Adrenal gland (tissue), 12 donors: Measurements from ENCODE around the gene SPRR4. TPM values are rescaled to one million over a fixed set of nuclear protein-coding genes. Genes with fewer than 3 reads are reported as not detected.

Experiments used
- DNase-seq, 7 donors: peaks; one replicate each; pipeline ENCODE4 v3.0.0-alpha.2; 2019 to 2020
- H3K27ac ChIP-seq, 5 donors: fragments of 200-600 bp; sonication (generic) in 4 of 5; 1 replicate in 3 of 5; 2 replicates in 2 of 5; pipeline versions ENCODE4 v1.5.1 to v1.8.0; 2016 to 2020; ENCODE audit warnings: mild to moderate bottlenecking in 1 of 5
- H3K27me3 ChIP-seq: fragments of 200-600 bp; 2 replicates; pipeline ENCODE4 v1.8.0; 2021
- H3K36me3 ChIP-seq, 2 donors: fragments of 200-600 bp; replicated peaks in 1 of 2; 1 replicate in 1 of 2; 2 replicates in 1 of 2; pipeline versions ENCODE4 v1.5.1 to v1.8.0; 2018 to 2022
- H3K4me1 ChIP-seq, 2 donors: fragments of 200-600 bp; replicated peaks in 1 of 2; 1 replicate in 1 of 2; 2 replicates in 1 of 2; pipeline versions ENCODE4 v1.5.1 to v1.8.0; 2018 to 2021
- H3K4me3 ChIP-seq, 4 donors: fragments of 200-600 bp; sonication (generic) in 3 of 4; one replicate each; pipeline ENCODE4 v1.5.1; 2016 to 2018
- H3K9me3 ChIP-seq, 3 donors: fragments of 200-600 bp; sonication (generic) in 1 of 3; replicated peaks in 1 of 3; 1 replicate in 2 of 3; 2 replicates in 1 of 3; pipeline versions ENCODE4 v1.5.1 to v1.8.0; 2016 to 2021
- CTCF ChIP-seq, 6 experiments: fragments of 450-650 bp in 4 of 6; fragments of 200-600 bp in 2 of 6; sonication (generic) in 1 of 6; IDR thresholded peaks; 1 replicate in 5 of 6; 2 replicates in 1 of 6; pipeline versions ENCODE4 v1.5.1 to v1.8.0; 2016 to 2021; ENCODE audit warnings: antibody characterized with exemption in 6 of 6, mild to moderate bottlenecking in 2 of 6, moderate library complexity in 1 of 6
- POLR2A ChIP-seq, 2 donors: fragments of 450-650 bp; IDR thresholded peaks; one replicate each; pipeline ENCODE4 v1.6.1; 2017; ENCODE audit warnings: antibody characterized with exemption in 2 of 2, mild to moderate bottlenecking in 2 of 2, moderate library complexity in 1 of 2
- WGBS, 4 donors: extraction: QIAGEN DNeasy Blood & Tissue Kit in 2 of 4; methylation state at CpG; one replicate each; pipeline versions ENCODE4 v1.1.5 to v1.1.7; 2013 to 2017; 5-methylcytosine and 5-hydroxymethylcytosine counted together
- intact Hi-C, 2 donors: fragments of 100-400 bp; cut with DNase I; formaldehyde crosslinking; loops; one replicate each; pipeline versions ENCODE4 v1.14.1 to v1.15.0; 2022 to 2023
- polyA plus RNA-seq, 3 donors: library from polyadenylated mRNA; stranded (reverse); fragments of 200-250 nt in 2 of 3; fragments of 350-450 nt in 1 of 3; fragmentation: Illumina TruSeq in 1 of 3; extraction: RNeasy Lipid Tissue Mini Kit (QIAGEN cat#74804) in 1 of 3; gene quantifications; one replicate each; pipeline ENCODE4 v1.2.3, GENCODE V29; 2013 to 2014
- total RNA-seq, 9 donors: library from RNA; depleted of rRNA in 4 of 9; stranded (reverse); fragments of >200 nt in 4 of 9; fragments of 120-200 nt in 1 of 9; fragmentation: NEBNext Ultra II Directional in 1 of 9; extraction: Animal tissue kit (Norgen Biotek cat#: 25700) in 1 of 9; gene quantifications; one replicate each; pipeline versions ENCODE4 v1.1.0 to v1.2.4, GENCODE V29; 2013 to 2023
- donor health status: healthy with polysubstance abuse.
- donor health status: Bipolar disorder and iron deficiency.
- donor health status: DM: yes; HTN: yes; CAD: no.
- donor health status: DM: no; HTN: no; CAD: no.
- donor health status: DM: no; HTN: no; CAD: no.
- donor health status: DM: yes; HTN: yes; CAD: no.

Gene SPRR4
- total and polyA plus RNA-seq, 12 donors, result not detected

GRCh38 chr1:152964536-152964935, 5.9 kb upstream of the SPRR4 start:
- no peak for TF ChIP-seq CTCF (IDR thresholded peaks at IDR 0.05)
- no peak for TF ChIP-seq POLR2A (IDR thresholded peaks at IDR 0.05)
- Histone ChIP-seq H3K36me3 (no peaks in the 10 kb centered on the region), H3K4me3 (no peak overlapping the region), H3K9me3 (no peaks in the 10 kb centered on the region), H3K27ac (no peak overlapping the region), H3K27me3 (no peaks in the 10 kb centered on the region), H3K4me1 (no peaks in the 10 kb centered on the region)
- WGBS, 4 donors, result 74 to 92% (median 84%) methylated on average over 1 of the region's 1 CpG
- intact Hi-C loops, result no loop called here
- no peak for DNase-seq

GRCh38 chr1:152965853-152966252, 4.6 kb upstream of the SPRR4 start:
- H3K36me3 ChIP-seq, result no peaks in the 10 kb centered on the region
- H3K27ac ChIP-seq, result no peak overlapping the region
- no peaks in the 10 kb centered on the region for H3K9me3 ChIP-seq
- intact Hi-C loops, result no loop called here
- no peak for DNase-seq
- H3K4me3 ChIP-seq, result no peak overlapping the region
- H3K27me3 ChIP-seq, result no peaks in the 10 kb centered on the region
- WGBS, 4 donors, result 79 to 83% (median 81%) methylated on average over 4 of the region's 4 CpGs
- TF ChIP-seq CTCF (IDR thresholded peaks at IDR 0.05) (no peak), POLR2A (IDR thresholded peaks at IDR 0.05) (no peak)
- H3K4me1 ChIP-seq, result no peaks in the 10 kb centered on the region

GRCh38 chr1:152967201-152967600, 3.2 kb upstream of the SPRR4 start:
- intact Hi-C loops, result no loop called here
- TF ChIP-seq POLR2A (IDR thresholded peaks at IDR 0.05) (no peak), CTCF (IDR thresholded peaks at IDR 0.05) (no peak)
- no peaks in the 10 kb centered on the region for H3K9me3 ChIP-seq
- no peak overlapping the region for H3K27ac ChIP-seq
- H3K4me1 ChIP-seq, result no peaks in the 10 kb centered on the region
- H3K4me3 ChIP-seq, result no peak overlapping the region
- 69 to 79% (median 77%) methylated on average over 6 to 7 of the region's 7 CpGs for WGBS, 4 donors
- H3K36me3 ChIP-seq, result no peaks in the 10 kb centered on the region
- DNase-seq, result no peak
- H3K27me3 ChIP-seq, result no peaks in the 10 kb centered on the region

DNA sequence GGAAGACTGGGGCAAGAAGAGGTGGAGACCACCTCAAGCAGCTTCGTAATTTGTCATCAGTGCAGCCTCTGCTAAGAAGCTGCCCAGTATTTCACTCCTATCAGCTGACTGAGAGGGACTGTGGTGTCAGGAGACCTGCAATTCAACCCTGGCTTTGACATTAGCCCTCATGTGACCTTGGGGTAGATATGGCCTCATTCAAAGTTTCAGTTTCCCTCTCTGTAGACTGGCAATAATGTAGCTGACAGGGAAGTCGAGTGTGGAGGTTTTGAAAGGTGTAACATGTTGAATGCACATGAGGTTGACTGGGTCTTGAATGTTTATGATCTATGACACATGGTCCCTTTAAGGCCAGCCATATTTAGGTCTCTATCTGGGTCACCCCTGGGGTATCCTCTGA, 2.2 kb upstream of the SPRR4 start:
- H3K27ac ChIP-seq, result no peak overlapping the region
- no peaks in the 10 kb centered on the region for H3K4me1 ChIP-seq
- H3K9me3 ChIP-seq, result no peaks in the 10 kb centered on the region
- DNase-seq, result no peak
- TF ChIP-seq CTCF (IDR thresholded peaks at IDR 0.05) (no peak), POLR2A (IDR thresholded peaks at IDR 0.05) (no peak)
- intact Hi-C loops, result no loop called here
- no peaks in the 10 kb centered on the region for H3K36me3 ChIP-seq
- H3K27me3 ChIP-seq, result no peaks in the 10 kb centered on the region
- no peak overlapping the region for H3K4me3 ChIP-seq
- WGBS, 4 donors, result 55 to 69% (median 61%) methylated on average over 2 of the region's 2 CpGs
